HFFc6 (cell line): Measurements from ENCODE around the gene YJEFN3. TPM values are rescaled to one million over a fixed set of nuclear protein-coding genes. Genes with fewer than 3 reads are reported as not detected.

ENCODE experiments used
- DNase-seq: peaks from one replicate; pipeline ENCODE4 v3.0.0-alpha.2; 2018
- H3K27ac Mint-ChIP-seq: 2 replicates; pipeline ENCODE4 v1.8.0; 2020; ENCODE audit warnings: mild to moderate bottlenecking, mixed read lengths
- H3K27me3 Mint-ChIP-seq: 2 replicates; pipeline ENCODE4 v1.8.0; 2021; ENCODE audit warnings: mild to moderate bottlenecking, moderate library complexity, mixed read lengths; ENCODE audit not compliant: insufficient read depth
- H3K36me3 Mint-ChIP-seq: 2 replicates; pipeline ENCODE4 v1.8.0; 2021; ENCODE audit warnings: low read depth, mixed read lengths
- H3K4me1 Mint-ChIP-seq: 2 replicates; pipeline ENCODE4 v1.8.0; 2020; ENCODE audit warnings: low read depth, mixed read lengths
- H3K4me3 Mint-ChIP-seq: 2 replicates; pipeline ENCODE4 v1.8.0; 2020; ENCODE audit warnings: mild to moderate bottlenecking, moderate library complexity, mixed read lengths
- H3K9me3 Mint-ChIP-seq: 2 replicates; pipeline ENCODE4 v1.8.0; 2020; ENCODE audit warnings: mild to moderate bottlenecking, mixed read lengths
- total RNA-seq, 6 experiments: library from RNA; stranded (reverse); fragmentation: NEBNext Ultra II Directional; extraction: Animal tissue kit (Norgen Biotek cat#: 25700); gene quantifications; 2 replicates in 1 of 6; 3 replicates in 5 of 6; pipeline ENCODE4 v1.2.3, GENCODE V29; 2021
- TF ChIP-seq, protein P1 (sequence below): fragments of 200-600 bp; sonication (generic); IDR thresholded peaks from 2 replicates; pipeline ENCODE4 v1.5.0; 2021; ENCODE audit warnings: antibody characterized with exemption, mild to moderate bottlenecking

The YJEFN3 gene
- total RNA-seq, 6 experiments from 2014 or later, result 1.4 to 2.5 (median 2.0) TPM

DNA sequence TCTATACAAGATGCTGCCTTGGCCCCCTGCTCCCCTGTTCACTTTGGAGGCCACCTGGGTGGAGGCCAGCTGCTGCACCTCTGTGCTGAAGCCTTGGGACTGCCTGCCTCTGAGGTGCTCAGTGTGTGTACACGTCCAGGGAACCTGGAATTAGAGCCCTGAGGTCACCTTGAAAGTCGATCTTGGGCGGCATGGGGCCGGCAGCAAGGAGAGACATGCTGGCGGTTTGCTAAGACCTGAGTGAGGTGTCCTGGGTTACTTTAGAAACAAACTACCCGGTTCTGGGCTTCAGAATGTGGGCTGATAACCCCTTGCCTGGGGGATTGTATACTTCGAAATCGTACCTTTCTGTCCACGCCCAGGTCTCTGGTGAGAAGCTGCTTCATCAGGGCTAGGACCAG lies 38.9 kb upstream of the YJEFN3 start:
- TF ChIP-seq, protein P1, sequence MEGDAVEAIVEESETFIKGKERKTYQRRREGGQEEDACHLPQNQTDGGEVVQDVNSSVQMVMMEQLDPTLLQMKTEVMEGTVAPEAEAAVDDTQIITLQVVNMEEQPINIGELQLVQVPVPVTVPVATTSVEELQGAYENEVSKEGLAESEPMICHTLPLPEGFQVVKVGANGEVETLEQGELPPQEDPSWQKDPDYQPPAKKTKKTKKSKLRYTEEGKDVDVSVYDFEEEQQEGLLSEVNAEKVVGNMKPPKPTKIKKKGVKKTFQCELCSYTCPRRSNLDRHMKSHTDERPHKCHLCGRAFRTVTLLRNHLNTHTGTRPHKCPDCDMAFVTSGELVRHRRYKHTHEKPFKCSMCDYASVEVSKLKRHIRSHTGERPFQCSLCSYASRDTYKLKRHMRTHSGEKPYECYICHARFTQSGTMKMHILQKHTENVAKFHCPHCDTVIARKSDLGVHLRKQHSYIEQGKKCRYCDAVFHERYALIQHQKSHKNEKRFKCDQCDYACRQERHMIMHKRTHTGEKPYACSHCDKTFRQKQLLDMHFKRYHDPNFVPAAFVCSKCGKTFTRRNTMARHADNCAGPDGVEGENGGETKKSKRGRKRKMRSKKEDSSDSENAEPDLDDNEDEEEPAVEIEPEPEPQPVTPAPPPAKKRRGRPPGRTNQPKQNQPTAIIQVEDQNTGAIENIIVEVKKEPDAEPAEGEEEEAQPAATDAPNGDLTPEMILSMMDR, result no peak
- peak overlapping the region; percentile 77 for H3K4me3 Mint-ChIP-seq
- no peaks in the 10 kb centered on the region for H3K9me3 Mint-ChIP-seq
- DNase-seq, result no peak
- H3K27ac Mint-ChIP-seq, result peak overlapping the region; percentile 98
- peaks cover 1% of the 10 kb centered on the region; the same call in 1 of the 2 replicates for H3K27me3 Mint-ChIP-seq
- H3K4me1 Mint-ChIP-seq, result peaks cover 56% of the 10 kb centered on the region
- H3K36me3 Mint-ChIP-seq, result no peaks in the 10 kb centered on the region

DNA sequence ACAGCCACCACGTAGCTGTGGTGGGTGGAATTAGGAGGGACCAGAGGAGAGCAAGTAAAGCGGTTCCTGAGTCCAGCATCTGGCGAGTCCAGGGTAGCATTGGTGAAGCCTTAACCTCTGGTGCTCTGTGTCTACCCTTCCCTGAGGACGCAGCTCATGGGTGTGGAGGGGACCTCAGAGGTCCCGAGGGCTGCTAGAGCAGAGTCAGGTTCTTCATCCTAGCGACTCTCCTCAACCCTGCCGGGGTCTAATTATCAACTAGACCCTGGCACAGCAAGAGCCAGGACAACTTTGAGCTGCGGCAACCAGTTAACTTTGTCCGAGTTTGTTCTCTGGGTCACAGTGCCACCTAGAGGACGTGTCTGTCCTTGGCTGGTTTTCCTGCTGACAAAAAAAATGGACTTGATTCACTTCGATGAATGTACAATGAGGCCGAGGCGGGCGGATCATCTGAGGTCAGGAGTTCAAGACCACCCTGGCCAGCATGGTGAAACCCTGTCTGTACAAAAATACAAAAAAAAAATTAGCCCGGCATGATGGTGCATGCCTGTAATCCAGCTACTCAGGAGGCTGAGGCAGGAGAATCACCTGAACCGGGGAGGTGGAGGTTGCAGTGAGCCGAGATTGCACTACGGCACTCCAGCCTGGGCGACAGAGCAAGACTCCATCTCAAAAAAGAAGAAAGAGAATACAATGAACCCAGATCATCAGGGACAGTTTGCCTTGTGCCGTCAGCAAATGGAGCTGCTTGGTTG lies 38.3 kb upstream of the YJEFN3 start:
- Mint-ChIP-seq H3K4me1 (peaks cover 50% of the 10 kb centered on the region), H3K27ac (peak overlapping the region; percentile 98), H3K4me3 (peak overlapping the region; percentile 77), H3K9me3 (no peaks in the 10 kb centered on the region), H3K36me3 (no peaks in the 10 kb centered on the region), H3K27me3 (peaks cover 1% of the 10 kb centered on the region; the same call in 1 of the 2 replicates)
- TF ChIP-seq, protein P1, result peak; percentile 93
- DNase-seq, result peak; percentile 75

DNA sequence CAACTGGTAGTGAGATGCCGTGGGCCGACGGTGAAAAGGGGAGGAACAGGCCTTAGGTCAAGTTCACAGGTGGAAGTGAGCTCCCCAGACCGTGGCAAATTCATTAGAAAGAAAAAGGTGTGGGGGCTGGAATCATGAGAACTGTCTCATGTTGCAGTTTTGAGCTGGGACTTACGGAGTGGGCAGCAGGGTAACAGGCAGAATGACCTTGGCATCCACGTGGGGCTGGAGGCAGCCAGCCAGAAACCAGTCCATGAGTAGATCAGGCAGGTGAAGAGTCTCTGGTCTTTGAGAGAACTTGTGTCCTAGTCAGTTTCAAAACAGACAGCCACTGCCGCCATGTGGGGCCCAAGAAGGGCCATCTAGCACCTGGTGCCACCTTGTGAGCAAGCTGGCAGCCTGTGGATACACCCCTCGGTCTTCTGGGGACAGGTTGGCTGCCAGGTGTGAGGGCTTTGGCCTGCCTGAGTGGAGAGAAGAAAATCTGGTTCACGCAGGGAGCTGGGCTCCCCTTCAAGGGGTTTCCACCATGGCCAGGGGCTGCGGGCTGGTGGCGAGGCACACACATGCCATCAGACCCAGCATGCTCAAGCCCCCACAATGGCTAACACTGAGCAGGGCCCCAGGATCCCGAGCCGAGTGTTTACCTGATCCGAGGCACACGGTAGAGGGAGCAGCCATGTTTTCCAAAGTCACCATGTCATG lies 37.2 kb upstream of the YJEFN3 start:
- no peaks in the 10 kb centered on the region for H3K9me3 Mint-ChIP-seq
- peaks cover 39% of the 10 kb centered on the region for H3K4me1 Mint-ChIP-seq
- no peak for DNase-seq
- peaks cover 1% of the 10 kb centered on the region; the same call in 1 of the 2 replicates for H3K27me3 Mint-ChIP-seq
- H3K27ac Mint-ChIP-seq, result peak overlapping the region; percentile 34
- TF ChIP-seq, protein P1, result no peak
- no peaks in the 10 kb centered on the region for H3K36me3 Mint-ChIP-seq
- no peak overlapping the region for H3K4me3 Mint-ChIP-seq

DNA sequence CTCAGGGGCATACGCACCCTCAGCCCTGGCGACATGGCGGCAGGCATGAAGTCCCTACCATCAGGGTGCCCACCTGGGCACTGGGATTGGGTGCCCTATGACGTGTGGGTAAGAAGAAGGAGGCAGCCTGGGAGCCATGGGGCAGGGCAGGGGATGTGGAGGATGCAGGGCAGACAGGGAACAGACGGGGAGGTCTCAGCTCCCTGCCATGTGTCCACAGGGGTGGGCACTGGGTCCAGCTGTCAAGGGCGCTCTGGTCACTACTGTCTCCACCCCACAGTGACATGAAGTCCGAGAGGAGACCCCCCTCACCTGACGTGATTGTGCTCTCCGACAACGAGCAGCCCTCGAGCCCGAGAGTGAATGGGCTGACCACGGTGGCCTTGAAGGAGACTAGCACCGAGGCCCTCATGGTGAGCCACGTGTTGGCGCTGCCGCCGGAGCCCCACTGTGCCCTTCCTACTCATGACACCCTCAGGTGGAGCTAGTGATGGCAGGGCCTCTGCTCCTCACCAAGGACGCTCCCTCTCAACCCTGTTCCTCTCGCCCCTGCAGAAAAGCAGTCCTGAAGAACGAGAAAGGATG lies 36.6 kb upstream of the YJEFN3 start:
- no peaks in the 10 kb centered on the region for H3K9me3 Mint-ChIP-seq
- peaks cover 1% of the 10 kb centered on the region; the same call in 1 of the 2 replicates for H3K27me3 Mint-ChIP-seq
- peaks cover 36% of the 10 kb centered on the region for H3K4me1 Mint-ChIP-seq
- DNase-seq, result no peak
- TF ChIP-seq, protein P1, result no peak
- no peak overlapping the region for H3K27ac Mint-ChIP-seq
- H3K36me3 Mint-ChIP-seq, result no peaks in the 10 kb centered on the region
- H3K4me3 Mint-ChIP-seq, result no peak overlapping the region

DNA sequence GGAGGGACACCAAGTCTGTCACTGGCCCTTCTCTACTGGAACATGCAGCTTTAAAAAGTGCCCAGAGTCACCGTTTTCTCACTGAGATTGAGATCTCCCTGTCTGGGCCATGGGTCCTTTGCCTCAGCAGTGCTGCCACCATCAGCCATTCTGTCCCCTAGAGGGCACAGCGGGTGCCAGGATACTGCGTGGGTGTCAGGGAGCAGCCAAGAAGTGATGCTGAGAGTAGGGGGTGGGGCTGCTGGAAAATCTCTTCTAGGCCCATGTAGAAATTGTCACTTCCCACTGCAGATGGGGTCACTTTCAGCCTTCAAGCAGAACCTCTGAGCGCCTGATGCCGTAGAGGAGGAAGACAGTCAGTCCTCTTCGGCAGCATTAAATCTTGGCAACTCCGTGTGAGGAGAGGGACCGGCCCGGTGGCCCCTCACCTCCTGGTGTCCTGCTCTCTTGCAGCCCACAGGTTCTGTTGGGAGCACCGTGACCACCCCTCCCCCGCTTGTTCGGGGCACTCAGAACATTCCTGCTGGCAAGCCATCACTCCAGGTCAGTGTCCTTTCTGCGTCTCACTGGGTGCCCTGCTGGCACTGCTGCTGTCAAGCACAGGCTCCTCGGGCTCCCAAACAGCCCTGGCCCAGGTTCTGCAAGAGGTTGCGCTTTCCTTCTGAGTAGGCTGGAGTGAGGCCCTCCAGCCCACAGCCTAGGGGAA lies 34.7 kb upstream of the YJEFN3 start:
- H3K27ac Mint-ChIP-seq, result no peak overlapping the region
- no peak for DNase-seq
- H3K4me3 Mint-ChIP-seq, result no peak overlapping the region
- H3K27me3 Mint-ChIP-seq, result peaks cover 1% of the 10 kb centered on the region; the same call in 1 of the 2 replicates
- H3K36me3 Mint-ChIP-seq, result no peaks in the 10 kb centered on the region; the same call in 1 of the 2 replicates
- H3K4me1 Mint-ChIP-seq, result peaks cover 19% of the 10 kb centered on the region
- no peaks in the 10 kb centered on the region for H3K9me3 Mint-ChIP-seq
- TF ChIP-seq, protein P1, result peak; percentile 16; the same call in 1 of the 2 replicates
